ENCODE data around the gene FOXE3.

The FOXE3 gene

DNA sequence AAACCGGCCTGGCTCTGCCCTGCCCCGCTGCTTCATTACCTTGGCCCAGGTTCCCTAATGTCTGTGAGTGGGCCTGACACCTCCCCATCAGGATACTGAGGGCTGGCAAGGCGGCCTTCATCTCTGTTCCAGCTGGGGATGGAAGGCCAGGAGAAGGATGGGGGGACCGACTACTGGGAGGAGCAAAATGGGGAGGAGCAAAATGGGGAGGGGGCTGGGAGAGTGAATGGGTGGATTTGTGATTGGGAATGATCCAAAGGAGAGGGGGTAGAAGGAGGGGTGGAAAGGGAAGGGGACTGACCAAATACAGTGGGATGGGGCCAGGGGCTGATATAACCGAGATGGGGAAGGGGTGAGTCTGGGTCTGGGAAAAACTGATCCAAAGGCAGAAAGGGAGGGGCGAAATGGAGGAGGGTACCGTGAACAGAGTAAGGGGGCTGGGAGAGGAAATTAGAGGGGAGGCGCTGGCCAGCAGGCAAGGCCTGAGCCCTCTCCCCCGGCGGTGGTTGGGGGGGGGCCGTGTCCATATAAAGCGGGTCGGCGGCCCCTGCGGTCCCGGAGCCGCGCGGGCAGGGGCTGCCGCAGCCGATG lies at the start of gene FOXE3:
Gene FOXE3 (plus strand): TSS at position 558 of the 591 bp plus-strand sequence. CDS start 31 bp downstream, at position 589.
- no peaks in the 10 kb centered on the region for H3K4me1 ChIP-seq
- no peaks in the 10 kb centered on the region for H4K20me1 ChIP-seq
- H3K9me3 ChIP-seq, result peaks cover 14% of the 10 kb centered on the region
- no peaks in the 10 kb centered on the region for H3K36me3 ChIP-seq
- no peak within 1 kb of the TSS for H3K9ac ChIP-seq
- no peak within 1 kb of the TSS for H3K27ac ChIP-seq
- no peak for TF ChIP-seq Cebpa-rat (IDR thresholded peaks at IDR 0.05)
- H3K4me2 ChIP-seq, result no peak within 1 kb of the TSS
- no peak within 1 kb of the TSS for H3K4me3 ChIP-seq
- H3K27me3 ChIP-seq, result peaks cover 49% of the 10 kb centered on the region

DNA sequence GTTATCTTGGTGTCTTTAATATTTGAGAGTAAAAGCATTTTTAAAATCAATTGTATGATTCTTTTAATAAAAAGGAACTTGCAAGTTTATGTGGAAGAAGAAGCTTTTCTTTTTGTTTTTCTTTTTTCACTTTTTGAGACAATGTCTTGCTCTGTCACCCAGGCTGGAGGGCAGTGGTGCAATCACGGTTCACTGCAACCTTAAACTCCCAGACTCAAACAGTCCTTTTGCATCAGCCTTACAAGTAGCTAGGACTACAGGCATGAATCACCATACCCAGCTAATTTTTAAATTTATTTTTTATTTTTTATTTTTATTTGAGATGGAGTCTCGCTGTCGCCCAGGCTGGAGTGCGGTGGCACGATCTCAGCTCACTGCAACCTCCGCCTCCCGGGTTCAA lies 48.4 kb upstream of the FOXE3 start:
- H3K9me3 ChIP-seq, result no peaks in the 10 kb centered on the region
- H3K4me2 ChIP-seq, result no peak overlapping the region
- no peak for TF ChIP-seq Cebpa-rat (IDR thresholded peaks at IDR 0.05)
- H3K27ac ChIP-seq, result no peak overlapping the region
- H3K4me1 ChIP-seq, result no peaks in the 10 kb centered on the region
- no peak overlapping the region for H3K4me3 ChIP-seq
- H4K20me1 ChIP-seq, result peaks cover 62% of the 10 kb centered on the region
- no peaks in the 10 kb centered on the region for H3K27me3 ChIP-seq
- no peak overlapping the region for H3K9ac ChIP-seq
- peaks cover 56% of the 10 kb centered on the region for H3K36me3 ChIP-seq

DNA sequence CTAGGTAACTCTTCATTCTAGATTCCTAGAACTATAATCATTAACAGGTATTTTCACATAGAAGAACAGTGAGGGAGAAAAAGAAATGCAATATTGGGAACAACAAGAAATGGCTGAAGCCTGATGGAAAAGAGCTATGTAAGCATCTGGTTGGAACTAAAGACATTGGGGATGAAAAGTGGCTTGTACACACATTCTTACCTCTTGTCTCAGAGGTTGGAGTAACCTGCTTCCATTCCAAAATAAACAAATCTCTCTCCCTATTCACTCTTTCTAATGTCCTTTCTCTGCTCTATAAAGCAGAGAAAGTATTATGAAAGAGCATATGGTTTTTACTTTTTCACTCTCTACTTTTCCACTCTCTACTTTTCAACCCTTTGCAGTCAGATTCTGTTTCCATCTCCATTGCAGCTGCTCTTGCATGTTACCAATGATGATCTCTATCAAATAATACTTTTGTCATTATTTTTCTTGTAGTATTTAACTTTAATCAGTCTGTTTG lies 45.0 kb upstream of the FOXE3 start:
- Histone ChIP-seq H3K9ac (no peak overlapping the region), H3K9me3 (no peaks in the 10 kb centered on the region), H3K27me3 (no peaks in the 10 kb centered on the region), H3K4me2 (no peak overlapping the region), H3K4me3 (no peak overlapping the region), H3K27ac (no peak overlapping the region), H4K20me1 (peaks cover 28% of the 10 kb centered on the region), H3K4me1 (no peaks in the 10 kb centered on the region), H3K36me3 (peaks cover 73% of the 10 kb centered on the region)
- no peak for TF ChIP-seq Cebpa-rat (IDR thresholded peaks at IDR 0.05)

DNA sequence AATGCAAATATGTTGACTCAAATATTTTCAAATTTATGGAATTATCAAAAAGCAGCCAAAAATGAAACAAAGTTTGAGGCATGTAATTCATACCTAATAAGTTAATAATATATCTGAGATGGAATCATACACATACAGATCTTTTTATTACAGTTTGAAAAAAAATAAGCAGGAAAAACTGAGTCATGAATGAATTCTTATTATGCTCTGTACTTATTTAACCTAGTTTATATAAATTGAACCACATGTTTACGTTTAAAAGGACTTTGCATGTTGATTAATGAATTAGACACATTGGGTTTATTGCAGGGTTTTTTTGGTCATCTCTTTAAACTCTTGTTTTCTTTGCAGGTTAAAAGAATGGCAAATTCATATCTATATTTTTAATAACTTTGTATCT lies 41.6 kb upstream of the FOXE3 start:
- Histone ChIP-seq H3K27ac (no peak overlapping the region), H3K4me1 (peaks cover 7% of the 10 kb centered on the region; the same call in 1 of the 2 replicates), H3K9me3 (no peaks in the 10 kb centered on the region), H3K4me2 (no peak overlapping the region), H3K4me3 (no peak overlapping the region), H3K9ac (no peak overlapping the region), H3K36me3 (peaks cover 87% of the 10 kb centered on the region), H3K27me3 (no peaks in the 10 kb centered on the region), H4K20me1 (0 out of 2 replicates have a peak, but pooled peaks cover 5% of the 10 kb centered on the region)
- no peak for TF ChIP-seq Cebpa-rat (IDR thresholded peaks at IDR 0.05)

DNA sequence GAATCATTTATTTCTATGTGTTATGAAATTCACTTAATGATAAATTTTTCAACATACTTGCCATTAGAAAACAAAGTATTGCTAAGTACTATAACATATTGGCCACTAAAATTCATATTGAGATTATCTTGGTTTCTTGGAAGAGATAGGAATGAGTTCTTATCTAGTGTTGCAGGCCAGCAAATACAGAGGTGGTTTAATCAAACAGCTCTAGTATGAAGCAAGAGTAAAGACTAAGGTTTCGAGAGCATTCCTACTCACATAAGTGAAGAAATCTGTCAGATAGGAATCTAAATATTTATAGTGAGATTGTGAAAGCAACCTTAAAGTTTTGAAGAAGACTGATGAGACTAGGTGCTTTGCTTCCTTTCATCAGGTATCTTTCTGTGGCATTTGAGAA lies 37.9 kb upstream of the FOXE3 start:
- Histone ChIP-seq H3K27me3 (no peaks in the 10 kb centered on the region), H3K4me1 (peaks cover 7% of the 10 kb centered on the region; the same call in 1 of the 2 replicates), H3K4me3 (no peak overlapping the region), H3K9me3 (no peaks in the 10 kb centered on the region), H4K20me1 (0 out of 2 replicates have a peak, but pooled peaks cover 5% of the 10 kb centered on the region), H3K27ac (no peak overlapping the region), H3K4me2 (no peak overlapping the region), H3K36me3 (peaks cover 84% of the 10 kb centered on the region), H3K9ac (no peak overlapping the region)
- no peak for TF ChIP-seq Cebpa-rat (IDR thresholded peaks at IDR 0.05)

DNA sequence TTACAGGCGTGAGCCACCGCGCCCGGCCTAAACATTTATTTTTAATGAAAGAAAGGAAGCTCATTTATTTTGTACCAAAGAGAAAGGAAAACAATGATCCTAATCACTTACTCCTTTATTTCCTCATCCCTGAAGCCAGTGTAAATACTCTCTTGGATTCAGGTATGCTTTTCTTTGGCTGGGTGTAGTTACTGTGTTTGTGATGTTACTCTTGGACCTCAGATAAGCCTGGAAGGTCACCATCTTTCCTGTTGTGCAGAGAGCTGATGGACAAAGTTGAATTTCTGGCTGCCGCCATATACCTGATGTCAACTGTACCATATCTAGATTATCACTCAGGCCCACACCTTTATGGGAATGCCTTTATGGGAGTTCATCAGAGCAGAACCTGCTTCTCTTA lies 35.4 kb upstream of the FOXE3 start:
- Histone ChIP-seq H3K9ac (no peak overlapping the region), H3K4me1 (peaks cover 7% of the 10 kb centered on the region; the same call in 1 of the 2 replicates), H4K20me1 (0 out of 2 replicates have a peak, but pooled peaks cover 5% of the 10 kb centered on the region), H3K4me3 (no peak overlapping the region), H3K9me3 (no peaks in the 10 kb centered on the region), H3K27ac (no peak overlapping the region), H3K4me2 (no peak overlapping the region), H3K27me3 (no peaks in the 10 kb centered on the region), H3K36me3 (peaks cover 66% of the 10 kb centered on the region)
- TF ChIP-seq Cebpa-rat (IDR thresholded peaks at IDR 0.05), result no peak

DNA sequence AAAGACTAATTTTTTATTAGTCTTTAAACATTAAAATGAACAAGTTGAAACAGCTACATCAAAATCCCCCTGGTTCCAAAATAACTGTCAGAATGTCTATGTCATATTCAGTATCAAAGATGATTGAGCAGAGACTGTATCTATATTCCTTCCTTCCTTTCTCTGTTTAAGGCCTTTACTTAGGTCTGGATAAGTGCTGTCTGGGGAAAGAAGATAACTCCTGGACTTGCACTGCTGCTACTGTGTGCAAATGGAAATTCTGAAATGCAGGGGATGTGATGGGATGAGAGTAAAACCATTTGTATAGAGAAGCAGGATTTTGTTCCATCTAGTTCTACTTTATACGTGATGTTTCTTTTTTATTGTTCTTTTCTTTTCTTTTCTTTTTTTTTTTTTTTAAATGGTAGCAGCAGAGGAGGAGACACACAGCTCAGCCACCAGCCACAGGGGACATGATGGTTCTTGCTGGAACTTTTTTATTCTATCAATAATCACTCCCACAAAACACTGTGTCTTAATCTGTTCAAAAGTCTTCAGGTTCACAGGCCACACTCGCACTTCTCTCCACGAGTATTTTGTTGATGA lies 33.6 kb upstream of the FOXE3 start:
- Histone ChIP-seq H3K4me2 (no peak overlapping the region), H3K4me1 (peaks cover 7% of the 10 kb centered on the region; the same call in 1 of the 2 replicates), H3K36me3 (peaks cover 52% of the 10 kb centered on the region), H3K9me3 (no peaks in the 10 kb centered on the region), H3K4me3 (no peak overlapping the region), H3K27ac (no peak overlapping the region), H3K27me3 (no peaks in the 10 kb centered on the region), H3K9ac (no peak overlapping the region), H4K20me1 (0 out of 2 replicates have a peak, but pooled peaks cover 5% of the 10 kb centered on the region)
- no peak for TF ChIP-seq Cebpa-rat (IDR thresholded peaks at IDR 0.05)

DNA sequence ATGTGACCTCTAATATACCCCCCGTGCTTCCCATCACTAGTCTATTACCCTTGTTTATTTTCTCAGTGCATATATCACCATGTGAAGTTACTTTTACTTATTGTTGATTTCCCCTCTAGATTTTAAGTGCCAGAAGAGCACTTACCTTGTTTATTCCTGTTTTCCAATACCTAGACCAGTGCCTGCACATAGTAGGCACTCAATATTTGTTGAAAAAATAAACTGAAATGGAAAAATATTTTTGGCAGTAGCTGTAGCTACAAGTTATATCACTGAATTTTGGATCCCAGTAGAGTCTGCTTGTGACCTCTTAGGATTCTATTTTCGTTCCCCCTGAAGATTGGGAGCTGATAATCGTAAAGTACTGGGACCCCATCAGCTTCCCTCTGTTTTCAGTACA lies 32.0 kb upstream of the FOXE3 start:
- peaks cover 42% of the 10 kb centered on the region for H3K36me3 ChIP-seq
- H3K27me3 ChIP-seq, result no peaks in the 10 kb centered on the region
- TF ChIP-seq Cebpa-rat (IDR thresholded peaks at IDR 0.05), result no peak
- no peak overlapping the region for H3K9ac ChIP-seq
- peaks cover 4% of the 10 kb centered on the region; the same call in 1 of the 2 replicates for H3K4me1 ChIP-seq
- no peak overlapping the region for H3K4me3 ChIP-seq
- no peak overlapping the region for H3K4me2 ChIP-seq
- no peak overlapping the region for H3K27ac ChIP-seq
- no peaks in the 10 kb centered on the region for H3K9me3 ChIP-seq
- 0 out of 2 replicates have a peak, but pooled peaks cover under 1% of the 10 kb centered on the region for H4K20me1 ChIP-seq

DNA sequence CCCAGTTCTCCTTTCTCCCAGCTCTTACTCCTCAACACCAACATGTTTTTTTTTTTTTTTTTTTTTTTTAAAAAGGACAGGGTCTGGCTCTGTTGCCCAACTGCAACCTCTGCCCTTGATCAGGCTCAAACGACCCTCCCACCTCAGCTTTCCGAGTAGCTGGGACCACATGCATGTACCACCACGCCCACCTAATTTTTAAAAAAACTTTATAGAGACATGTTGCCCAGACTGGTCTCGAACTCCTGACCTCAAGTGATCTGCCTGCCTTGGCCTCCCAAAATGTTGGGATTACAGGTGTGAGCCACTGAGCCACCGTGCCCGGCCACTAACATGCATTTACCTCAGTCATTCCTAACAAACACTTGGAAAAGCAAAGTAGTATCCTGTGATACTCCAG lies 31.1 kb upstream of the FOXE3 start:
- H3K27ac ChIP-seq, result no peak overlapping the region
- no peak overlapping the region for H3K9ac ChIP-seq
- TF ChIP-seq Cebpa-rat (IDR thresholded peaks at IDR 0.05), result no peak
- no peak overlapping the region for H3K4me3 ChIP-seq
- H4K20me1 ChIP-seq, result no peaks in the 10 kb centered on the region
- no peaks in the 10 kb centered on the region for H3K27me3 ChIP-seq
- no peaks in the 10 kb centered on the region for H3K9me3 ChIP-seq
- H3K4me2 ChIP-seq, result no peak overlapping the region
- no peaks in the 10 kb centered on the region for H3K4me1 ChIP-seq
- H3K36me3 ChIP-seq, result peaks cover 32% of the 10 kb centered on the region

DNA sequence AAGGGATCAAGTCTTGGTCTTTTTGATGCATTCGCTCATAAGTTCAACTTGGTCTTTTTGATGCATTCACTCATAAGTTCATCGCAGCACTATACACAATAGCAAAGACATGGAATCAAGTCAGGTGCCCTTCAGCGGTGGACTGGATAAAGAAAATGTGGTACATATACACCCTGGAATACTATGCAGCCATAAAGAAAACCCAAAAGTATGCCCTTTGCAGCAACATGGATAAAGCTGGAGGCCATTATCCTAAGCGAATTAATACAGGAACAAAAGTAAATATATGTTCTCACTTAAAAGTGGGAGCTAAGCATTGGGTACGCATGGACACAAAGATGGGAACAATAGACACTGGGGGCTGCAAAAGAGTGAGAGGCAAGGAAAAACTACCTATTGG lies 29.8 kb upstream of the FOXE3 start:
- peaks cover 20% of the 10 kb centered on the region for H3K36me3 ChIP-seq
- H3K9ac ChIP-seq, result no peak overlapping the region
- no peak overlapping the region for H3K4me3 ChIP-seq
- TF ChIP-seq Cebpa-rat (IDR thresholded peaks at IDR 0.05), result no peak
- H4K20me1 ChIP-seq, result no peaks in the 10 kb centered on the region
- no peak overlapping the region for H3K27ac ChIP-seq
- H3K9me3 ChIP-seq, result no peaks in the 10 kb centered on the region
- no peaks in the 10 kb centered on the region for H3K4me1 ChIP-seq
- no peaks in the 10 kb centered on the region for H3K27me3 ChIP-seq
- H3K4me2 ChIP-seq, result no peak overlapping the region

Measured in BLaER1 (cell line).